LHCN-M2 (cell line): ENCODE results near the gene FZR1. TPM values are rescaled to one million over a fixed set of nuclear protein-coding genes. Genes with fewer than 3 reads are reported as not detected.
A peak's percentile ranks its signal among the peaks of the same experiment; 100 is the strongest.

Experiments
- DNase-seq: peaks from one replicate; pipeline ENCODE4 v3.0.0-alpha.2; 2012; ENCODE audit warnings: low read depth
- total RNA-seq: library from RNA; depleted of rRNA; stranded (reverse); fragments of >200 nt; gene quantifications from 2 replicates; pipeline ENCODE4 v1.2.3, GENCODE V29; 2014

The FZR1 gene
- total RNA-seq, 1 experiment from 2014 or later = 56.5 TPM

DNA sequence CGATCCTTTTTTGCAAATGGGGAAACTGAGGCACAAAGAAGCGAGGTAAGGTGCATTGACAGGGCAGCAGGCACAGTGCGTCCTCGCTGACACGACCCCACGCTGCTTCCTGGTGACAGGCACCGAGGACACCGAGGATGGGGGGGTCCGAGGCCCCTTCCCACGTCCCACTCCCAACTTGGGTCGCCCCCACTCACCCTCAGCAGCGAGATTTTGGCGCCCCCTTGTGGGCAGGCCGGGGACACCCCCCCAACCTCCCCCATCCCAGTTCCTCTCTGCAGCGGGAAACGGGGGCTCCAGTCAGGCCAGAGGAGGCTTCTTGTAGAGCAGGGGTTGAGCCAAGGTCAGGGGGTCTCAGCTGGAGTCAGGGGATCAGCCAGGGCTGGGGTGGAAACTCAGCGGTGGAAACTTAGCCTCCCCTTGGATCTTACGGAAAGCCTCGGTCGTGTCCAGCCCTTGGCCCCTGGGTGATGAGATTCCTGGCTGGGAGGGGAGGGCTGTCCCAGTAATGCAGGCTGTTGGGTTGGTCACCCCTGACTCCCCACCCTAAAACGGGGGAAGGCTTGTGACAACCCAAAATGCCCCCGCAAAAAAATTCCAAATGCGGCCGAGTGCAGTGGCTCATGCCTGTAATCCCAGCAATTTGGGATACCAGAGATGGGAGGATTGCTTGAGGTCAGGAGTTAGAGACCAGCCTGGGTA is 34.0 kb upstream of the FZR1 start:
- DNase-seq = no peak

- DNase-seq = no peak
Measured at GRCh38 chr19:3474010-3474409, 32.1 kb upstream of the FZR1 start.

- DNase-seq = no peak
Measured at GRCh38 chr19:3474614-3475013, 31.5 kb upstream of the FZR1 start.

DNA sequence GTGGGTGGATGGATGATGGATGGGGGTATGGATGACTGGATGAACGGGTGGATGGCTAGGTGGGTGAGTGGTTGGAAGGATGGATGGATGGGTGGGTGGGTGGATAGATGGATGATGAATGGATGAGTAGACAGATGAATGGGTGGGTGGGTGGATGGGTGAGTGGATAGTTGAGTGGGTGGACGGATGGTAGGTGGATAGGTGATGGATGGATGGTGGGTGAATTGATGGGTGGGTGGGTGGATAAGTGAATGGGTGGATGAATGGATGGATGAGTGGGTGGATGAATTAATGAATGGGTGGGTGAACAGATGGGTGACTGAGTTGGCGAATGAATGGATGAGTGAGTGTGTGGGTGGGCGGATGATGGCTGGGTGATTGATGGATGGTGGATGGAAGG is 30.7 kb upstream of the FZR1 start:
- DNase-seq = no peak

GRCh38 chr19:3476830-3477229 is 29.3 kb upstream of the FZR1 start:
- no peak for DNase-seq

- no peak for DNase-seq
Measured at GRCh38 chr19:3477506-3477905, 28.6 kb upstream of the FZR1 start.

DNA sequence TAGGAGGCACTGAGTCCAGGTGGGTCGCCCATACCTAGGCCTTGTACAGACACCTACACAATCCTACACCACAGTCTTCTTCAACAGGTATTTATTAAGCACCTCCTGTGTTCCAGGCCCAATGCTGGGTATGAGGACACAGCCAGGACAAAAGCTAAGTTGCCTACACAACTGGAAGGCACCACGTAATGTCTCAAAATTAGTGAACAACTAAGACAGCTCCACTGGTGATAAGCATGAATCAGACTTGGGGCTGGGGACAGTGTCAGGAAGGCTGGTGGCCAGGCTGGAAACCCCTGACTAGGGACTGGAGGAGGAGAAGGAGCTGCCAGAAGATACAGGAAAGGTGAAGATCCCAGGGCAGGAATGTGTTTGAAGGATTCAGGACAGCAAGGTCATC is 28.2 kb upstream of the FZR1 start:
- no peak for DNase-seq

DNA sequence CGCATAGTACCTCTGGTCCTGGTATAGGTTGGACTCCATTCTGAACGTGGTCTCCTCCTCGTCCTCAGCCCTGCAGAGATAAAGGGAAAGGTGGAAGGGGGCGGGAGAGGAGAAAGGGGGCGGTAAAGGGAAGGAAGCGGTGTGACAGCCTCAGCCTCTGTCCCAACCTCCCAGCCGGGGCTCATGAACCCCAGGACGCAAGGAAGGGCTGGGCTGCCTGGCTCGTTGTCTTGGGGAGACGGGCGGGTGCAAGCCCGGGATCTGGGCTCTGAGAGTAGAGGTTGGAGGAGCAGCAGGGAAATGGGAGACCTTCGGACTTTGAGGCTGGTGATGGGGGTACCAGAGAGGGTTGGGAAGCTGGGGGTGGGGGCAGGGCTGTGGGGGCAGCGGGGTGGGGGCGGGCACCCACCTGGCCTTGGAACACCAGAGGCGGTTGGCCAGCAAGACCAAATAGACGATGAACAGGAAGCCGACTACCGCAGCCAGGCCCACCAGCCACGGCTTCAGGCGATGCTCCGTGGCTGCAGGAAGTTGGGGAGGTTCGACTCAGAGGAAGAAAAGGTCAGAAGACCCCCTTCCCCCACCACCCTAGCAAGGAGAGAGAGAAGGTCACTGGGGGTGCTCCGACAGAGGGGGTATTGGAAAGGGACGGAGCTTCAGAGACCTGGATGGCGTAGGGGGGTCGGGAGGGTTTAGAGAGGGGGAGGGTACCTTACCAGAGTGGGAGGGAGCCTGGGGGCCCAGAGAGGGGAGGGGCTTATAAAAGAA is 27.5 kb upstream of the FZR1 start:
- no peak for DNase-seq

DNA sequence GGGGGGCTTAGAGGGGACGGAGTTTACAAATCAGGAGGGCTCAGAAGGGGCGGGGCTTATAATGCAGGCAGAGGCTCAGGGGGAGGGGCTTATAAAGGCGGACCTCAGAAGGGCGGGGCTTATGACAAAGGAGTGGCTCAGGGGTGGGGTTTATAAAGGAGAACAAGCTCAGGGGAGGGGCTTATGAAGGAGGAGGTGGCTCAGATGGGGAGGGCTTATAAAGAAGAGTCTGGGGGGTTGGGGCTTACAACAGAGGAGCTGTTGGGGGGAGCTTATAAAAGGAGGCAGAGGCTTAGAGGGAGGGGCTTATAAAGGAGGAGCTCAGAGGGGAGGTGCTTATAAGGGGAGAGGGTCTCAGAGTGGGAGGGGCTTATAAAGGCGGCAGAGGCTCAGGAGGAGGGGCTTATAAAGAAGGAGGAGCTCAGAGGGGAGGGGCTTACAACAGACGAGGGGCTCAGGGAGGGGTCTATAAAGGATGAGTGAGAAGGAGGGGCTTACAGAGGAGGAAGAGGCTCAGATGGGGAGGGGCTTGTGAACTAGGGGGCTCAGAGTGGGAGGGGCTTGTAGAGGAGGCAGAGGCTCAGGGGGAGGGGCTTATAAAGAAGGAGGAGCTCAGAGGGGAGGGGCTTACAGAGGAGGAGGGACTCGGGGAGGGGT is 26.8 kb upstream of the FZR1 start:
- DNase-seq = peak; percentile 41

GRCh38 chr19:3479834-3480215 is 26.3 kb upstream of the FZR1 start:
- no peak for DNase-seq

- DNase-seq = no peak
Measured at GRCh38 chr19:3480383-3481091, 25.6 kb upstream of the FZR1 start, which contains the start of gene SMIM24. Gene SMIM24 (minus strand): TSS chr19:3480525. CDS start chr19:3480463, 62 bp downstream.

DNA sequence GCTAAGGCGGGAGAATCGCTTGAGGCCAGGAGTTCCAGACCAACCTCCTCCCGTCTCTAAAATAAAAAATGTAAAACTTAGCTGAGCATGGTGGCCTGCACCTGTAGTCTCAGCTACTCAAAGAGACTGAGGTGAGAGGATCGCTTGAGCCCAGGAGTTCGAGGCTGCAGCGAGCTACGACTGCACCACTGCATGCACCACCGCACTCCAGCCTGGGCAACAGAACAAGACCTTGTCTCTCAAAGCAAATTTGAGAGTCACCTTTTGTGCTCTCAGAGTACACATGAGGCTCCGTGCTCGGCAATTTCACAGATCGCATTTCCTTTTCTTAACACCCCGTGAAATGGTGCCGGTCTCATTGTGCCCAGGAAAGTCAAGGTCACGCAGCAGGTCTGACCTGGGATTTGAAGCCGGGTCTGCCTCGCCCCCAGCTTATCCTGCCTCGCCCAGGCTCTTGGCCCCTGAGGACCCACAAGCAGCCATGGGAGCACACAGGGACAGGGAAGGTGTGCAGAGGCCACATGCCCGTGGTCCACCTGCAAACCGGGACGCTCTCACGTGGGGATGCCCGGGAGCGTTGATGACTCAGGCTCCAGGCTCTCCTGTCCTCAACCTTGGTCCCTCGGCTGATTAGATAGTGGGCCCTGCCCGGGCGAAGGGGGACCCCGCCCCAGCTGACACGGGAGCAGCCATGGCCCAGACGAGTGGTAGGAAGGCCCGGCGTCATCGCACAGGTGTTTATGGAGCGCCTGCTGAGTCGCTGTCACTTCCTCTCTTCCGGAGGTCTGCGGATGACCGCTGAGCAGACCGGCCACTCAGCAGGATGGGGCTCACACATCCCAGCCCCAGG is 24.6 kb upstream of the FZR1 start:
- no peak for DNase-seq

GRCh38 chr19:3482507-3483225 is 23.4 kb upstream of the FZR1 start:
- no peak for DNase-seq

- no peak for DNase-seq
Measured at GRCh38 chr19:3483226-3483628, 22.9 kb upstream of the FZR1 start, which contains the start of gene SMIM44. Gene SMIM44 (minus strand): TSS chr19:3483441. CDS start chr19:3483403, 38 bp downstream.

DNA sequence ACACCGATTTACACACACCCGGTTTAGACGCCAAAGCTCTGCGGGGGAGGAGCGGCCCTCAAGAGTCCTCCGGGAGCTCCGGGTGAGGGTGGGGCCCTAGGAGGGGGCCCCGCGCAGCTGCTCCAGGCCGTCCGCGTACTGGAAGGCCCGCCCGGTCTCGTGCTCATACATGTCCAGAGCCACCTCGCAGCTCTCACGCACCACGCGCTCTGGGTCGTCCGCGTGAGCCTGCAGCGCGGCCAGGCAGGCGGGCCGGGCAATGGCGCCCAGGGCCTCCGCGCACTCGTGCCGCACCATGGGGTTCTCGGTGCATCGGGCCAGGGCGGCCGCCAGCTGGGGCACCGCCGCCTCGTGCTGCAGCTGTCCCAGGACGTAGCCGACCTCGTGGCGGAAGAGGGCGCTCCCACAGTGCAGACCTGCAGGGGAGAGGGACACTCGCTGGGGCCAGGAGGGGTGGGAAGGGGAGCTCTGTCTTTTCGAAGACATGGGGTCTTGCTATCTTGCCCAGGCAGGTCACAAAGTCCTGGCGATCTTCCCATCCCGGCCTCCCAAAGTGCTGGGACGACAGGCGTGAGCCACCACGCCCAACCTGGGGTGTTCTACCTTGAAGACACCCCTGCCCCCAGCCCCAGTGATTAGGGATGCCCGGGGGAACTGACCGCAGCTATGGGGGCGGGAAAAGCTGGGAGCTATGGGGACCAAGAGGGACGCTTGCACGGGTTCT is 14.6 kb upstream of the FZR1 start:
- DNase-seq = no peak

DNA sequence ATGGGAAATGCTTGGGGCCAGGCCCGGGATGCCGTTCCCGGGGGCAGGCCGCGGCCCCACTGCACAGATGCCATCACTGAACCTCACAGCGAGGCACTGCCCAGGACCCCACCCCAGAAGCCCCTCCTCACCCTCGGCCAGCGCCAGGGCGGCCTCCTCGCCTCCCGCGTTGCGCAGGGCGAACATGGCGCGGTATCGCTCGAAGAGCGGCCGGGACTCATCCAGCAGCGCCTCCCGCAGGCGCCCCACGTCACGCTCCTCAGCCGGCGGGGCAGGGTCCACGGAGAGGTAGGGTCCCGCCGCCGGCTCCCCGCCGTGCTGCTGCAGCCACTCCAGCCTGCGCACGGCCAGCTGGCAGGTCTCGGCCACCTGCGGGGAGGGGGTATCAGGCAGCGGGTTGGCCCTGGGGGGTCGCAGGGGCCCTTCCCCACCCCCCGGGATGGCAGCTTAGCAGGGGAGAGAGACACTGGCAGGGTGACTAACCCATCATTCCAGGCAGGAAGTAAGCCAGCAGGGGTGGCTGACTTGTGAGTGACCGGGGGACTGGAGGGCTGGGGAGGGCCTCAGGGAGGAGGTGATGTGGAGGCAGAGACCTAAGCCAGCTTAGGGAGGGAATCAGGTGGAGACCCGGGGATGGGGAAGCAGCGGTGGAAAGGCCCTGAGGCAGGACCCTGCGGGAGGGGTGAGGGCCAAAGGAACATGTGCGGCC is 13.8 kb upstream of the FZR1 start:
- no peak for DNase-seq

- DNase-seq = no peak
Measured at GRCh38 chr19:3492919-3493318, 13.2 kb upstream of the FZR1 start.

DNA sequence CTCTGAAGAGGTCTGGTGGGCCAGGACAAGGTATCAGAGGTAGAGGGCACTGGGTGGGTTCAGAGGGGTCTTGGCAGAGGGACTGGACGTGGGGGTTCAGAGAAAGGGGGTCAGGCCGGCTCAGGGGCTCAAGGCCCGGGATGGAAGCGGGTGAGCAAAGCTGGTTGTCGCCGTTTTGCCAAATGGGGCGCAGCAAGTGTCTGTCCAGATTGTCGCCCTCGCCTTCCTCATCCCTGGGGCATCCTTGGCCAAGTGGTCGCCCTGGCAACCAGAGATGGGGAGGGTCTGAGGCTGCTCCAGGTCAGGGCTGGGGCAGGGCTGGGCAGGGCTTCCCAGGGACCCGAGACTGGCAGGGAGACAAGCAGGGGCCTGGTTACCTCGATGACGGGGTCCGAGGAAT is 12.5 kb upstream of the FZR1 start:
- DNase-seq = no peak

- no peak for DNase-seq
Measured at GRCh38 chr19:3494051-3494450, 12.1 kb upstream of the FZR1 start.
